Adrenal gland (tissue), 12 donors: ENCODE results near the gene ADAMTSL3. TPM values are rescaled to one million over a fixed set of nuclear protein-coding genes. Genes with fewer than 3 reads are reported as not detected.

ENCODE experiments used
- DNase-seq, 7 donors: peaks; one replicate each; pipeline ENCODE4 v3.0.0-alpha.2; 2019 to 2020
- H3K27ac ChIP-seq, 5 donors: fragments of 200-600 bp; sonication (generic) in 4 of 5; 1 replicate in 3 of 5; 2 replicates in 2 of 5; pipeline versions ENCODE4 v1.5.1 to v1.8.0; 2016 to 2020; ENCODE audit warnings: mild to moderate bottlenecking in 1 of 5
- H3K27me3 ChIP-seq: fragments of 200-600 bp; 2 replicates; pipeline ENCODE4 v1.8.0; 2021
- H3K36me3 ChIP-seq, 2 donors: fragments of 200-600 bp; replicated peaks in 1 of 2; 1 replicate in 1 of 2; 2 replicates in 1 of 2; pipeline versions ENCODE4 v1.5.1 to v1.8.0; 2018 to 2022
- H3K4me1 ChIP-seq, 2 donors: fragments of 200-600 bp; replicated peaks in 1 of 2; 1 replicate in 1 of 2; 2 replicates in 1 of 2; pipeline versions ENCODE4 v1.5.1 to v1.8.0; 2018 to 2021
- H3K4me3 ChIP-seq, 4 donors: fragments of 200-600 bp; sonication (generic) in 3 of 4; one replicate each; pipeline ENCODE4 v1.5.1; 2016 to 2018
- H3K9me3 ChIP-seq, 3 donors: fragments of 200-600 bp; sonication (generic) in 1 of 3; replicated peaks in 1 of 3; 1 replicate in 2 of 3; 2 replicates in 1 of 3; pipeline versions ENCODE4 v1.5.1 to v1.8.0; 2016 to 2021
- POLR2A ChIP-seq, 2 donors: fragments of 450-650 bp; IDR thresholded peaks; one replicate each; pipeline ENCODE4 v1.6.1; 2017; ENCODE audit warnings: antibody characterized with exemption in 2 of 2, mild to moderate bottlenecking in 2 of 2, moderate library complexity in 1 of 2
- WGBS, 4 donors: extraction: QIAGEN DNeasy Blood & Tissue Kit in 2 of 4; methylation state at CpG; one replicate each; pipeline versions ENCODE4 v1.1.5 to v1.1.7; 2013 to 2017; 5-methylcytosine and 5-hydroxymethylcytosine counted together
- intact Hi-C, 2 donors: fragments of 100-400 bp; cut with DNase I; formaldehyde crosslinking; loops; one replicate each; pipeline versions ENCODE4 v1.14.1 to v1.15.0; 2022 to 2023
- polyA plus RNA-seq, 3 donors: library from polyadenylated mRNA; stranded (reverse); fragments of 200-250 nt in 2 of 3; fragments of 350-450 nt in 1 of 3; fragmentation: Illumina TruSeq in 1 of 3; extraction: RNeasy Lipid Tissue Mini Kit (QIAGEN cat#74804) in 1 of 3; gene quantifications; one replicate each; pipeline ENCODE4 v1.2.3, GENCODE V29; 2013 to 2014
- total RNA-seq, 9 donors: library from RNA; depleted of rRNA in 4 of 9; stranded (reverse); fragments of >200 nt in 4 of 9; fragments of 120-200 nt in 1 of 9; fragmentation: NEBNext Ultra II Directional in 1 of 9; extraction: Animal tissue kit (Norgen Biotek cat#: 25700) in 1 of 9; gene quantifications; one replicate each; pipeline versions ENCODE4 v1.1.0 to v1.2.4, GENCODE V29; 2013 to 2023
- TF ChIP-seq, protein P1 (sequence below), 6 experiments: fragments of 450-650 bp in 4 of 6; fragments of 200-600 bp in 2 of 6; sonication (generic) in 1 of 6; IDR thresholded peaks; 1 replicate in 5 of 6; 2 replicates in 1 of 6; pipeline versions ENCODE4 v1.5.1 to v1.8.0; 2016 to 2021; ENCODE audit warnings: antibody characterized with exemption in 6 of 6, mild to moderate bottlenecking in 2 of 6, moderate library complexity in 1 of 6
- donor health status: healthy with polysubstance abuse.
- donor health status: Bipolar disorder and iron deficiency.
- donor health status: DM: yes; HTN: yes; CAD: no.
- donor health status: DM: no; HTN: no; CAD: no.
- donor health status: DM: no; HTN: no; CAD: no.
- donor health status: DM: yes; HTN: yes; CAD: no.

Gene ADAMTSL3
- total and polyA plus RNA-seq, 12 donors: 0.98 to 19.7 (median 10.5) TPM

DNA sequence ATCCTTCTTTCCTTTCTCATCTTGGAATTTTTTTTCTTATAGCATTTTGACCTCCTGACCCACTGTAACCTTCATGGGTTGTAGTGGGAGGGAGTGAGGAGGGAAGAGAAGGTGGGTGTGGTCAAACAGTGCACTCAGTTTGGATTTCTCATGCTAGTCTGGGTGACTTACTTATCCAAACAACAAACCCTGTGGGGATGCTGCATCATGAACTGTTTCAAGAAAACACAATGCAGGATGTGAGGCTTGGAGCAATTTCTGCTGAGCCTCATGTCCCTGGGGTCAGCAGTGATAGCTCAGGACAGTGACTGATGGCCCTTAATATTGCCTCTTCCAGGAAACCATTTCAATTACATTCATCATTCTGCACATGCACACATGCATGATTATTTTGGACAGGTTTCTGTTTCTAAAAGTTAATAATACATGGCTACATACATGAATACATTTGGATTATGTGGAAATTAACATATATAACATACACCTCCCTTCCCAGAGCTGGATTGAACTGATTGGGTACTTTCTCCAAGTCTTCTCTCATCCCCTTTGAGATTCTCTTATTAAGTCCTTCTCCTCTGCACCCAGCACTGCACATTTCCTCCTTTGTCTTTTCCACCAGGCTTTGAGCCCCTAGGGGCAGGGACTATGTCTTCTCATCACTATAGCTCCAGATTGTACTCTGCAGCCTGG is 61.2 kb downstream of the ADAMTSL3 start:
- TF ChIP-seq POLR2A (IDR thresholded peaks at IDR 0.05): no peak
- TF ChIP-seq, protein P1, sequence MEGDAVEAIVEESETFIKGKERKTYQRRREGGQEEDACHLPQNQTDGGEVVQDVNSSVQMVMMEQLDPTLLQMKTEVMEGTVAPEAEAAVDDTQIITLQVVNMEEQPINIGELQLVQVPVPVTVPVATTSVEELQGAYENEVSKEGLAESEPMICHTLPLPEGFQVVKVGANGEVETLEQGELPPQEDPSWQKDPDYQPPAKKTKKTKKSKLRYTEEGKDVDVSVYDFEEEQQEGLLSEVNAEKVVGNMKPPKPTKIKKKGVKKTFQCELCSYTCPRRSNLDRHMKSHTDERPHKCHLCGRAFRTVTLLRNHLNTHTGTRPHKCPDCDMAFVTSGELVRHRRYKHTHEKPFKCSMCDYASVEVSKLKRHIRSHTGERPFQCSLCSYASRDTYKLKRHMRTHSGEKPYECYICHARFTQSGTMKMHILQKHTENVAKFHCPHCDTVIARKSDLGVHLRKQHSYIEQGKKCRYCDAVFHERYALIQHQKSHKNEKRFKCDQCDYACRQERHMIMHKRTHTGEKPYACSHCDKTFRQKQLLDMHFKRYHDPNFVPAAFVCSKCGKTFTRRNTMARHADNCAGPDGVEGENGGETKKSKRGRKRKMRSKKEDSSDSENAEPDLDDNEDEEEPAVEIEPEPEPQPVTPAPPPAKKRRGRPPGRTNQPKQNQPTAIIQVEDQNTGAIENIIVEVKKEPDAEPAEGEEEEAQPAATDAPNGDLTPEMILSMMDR (IDR thresholded peaks at IDR 0.05): no peak
- no peak for DNase-seq
- H3K27ac ChIP-seq: no peak overlapping the region
- H3K36me3 ChIP-seq: no peaks in the 10 kb centered on the region
- H3K27me3 ChIP-seq: no peaks in the 10 kb centered on the region
- no peaks in the 10 kb centered on the region for H3K9me3 ChIP-seq
- H3K4me3 ChIP-seq: no peak overlapping the region
- intact Hi-C loops: no loop called here
- no peaks in the 10 kb centered on the region for H3K4me1 ChIP-seq

DNA sequence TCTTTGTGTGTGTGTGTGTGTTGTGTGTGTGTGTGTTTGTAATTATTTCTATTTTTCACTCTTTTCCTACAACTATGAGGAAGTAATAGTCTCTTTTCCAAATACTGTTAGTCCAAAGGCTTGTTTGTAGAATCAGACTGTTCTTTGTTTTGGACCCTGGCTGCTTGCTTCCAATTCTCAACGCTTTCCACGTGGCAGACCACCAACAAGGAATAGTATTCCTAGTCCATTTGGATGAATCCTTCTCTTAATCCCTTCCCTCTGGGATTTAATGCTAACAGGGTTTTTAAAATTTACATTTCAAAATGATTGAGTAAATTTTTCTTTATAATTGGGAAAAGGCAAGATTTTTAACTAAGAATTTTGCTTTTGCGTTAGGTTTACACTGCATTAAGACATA is 62.7 kb downstream of the ADAMTSL3 start:
- H3K36me3 ChIP-seq: no peaks in the 10 kb centered on the region
- DNase-seq: no peak
- H3K27ac ChIP-seq: no peak overlapping the region
- TF ChIP-seq, protein P1 (IDR thresholded peaks at IDR 0.05): no peak
- TF ChIP-seq POLR2A (IDR thresholded peaks at IDR 0.05): no peak
- no peaks in the 10 kb centered on the region for H3K9me3 ChIP-seq
- H3K27me3 ChIP-seq: no peaks in the 10 kb centered on the region
- H3K4me1 ChIP-seq: no peaks in the 10 kb centered on the region
- intact Hi-C loops: no loop called here
- H3K4me3 ChIP-seq: no peak overlapping the region
- 54 to 77% (median 71%) methylated on average over 3 of the region's 3 CpGs for WGBS, 4 donors

- Histone ChIP-seq H3K27ac (no peak overlapping the region), H3K4me1 (no peaks in the 10 kb centered on the region), H3K36me3 (no peaks in the 10 kb centered on the region), H3K9me3 (no peaks in the 10 kb centered on the region), H3K27me3 (no peaks in the 10 kb centered on the region), H3K4me3 (no peak overlapping the region)
- DNase-seq: no peak
- no peak for TF ChIP-seq POLR2A (IDR thresholded peaks at IDR 0.05)
- TF ChIP-seq, protein P1 (IDR thresholded peaks at IDR 0.05): no peak
- intact Hi-C loops: no loop called here
Observed at GRCh38 chr15:83717010-83717409, 63.1 kb downstream of the ADAMTSL3 start.

- intact Hi-C loops: loop anchor here in 1 of 2 donors (10.0 kb wide), 1 partner anchor 56 kb away; no protein-coding TSS in a partner anchor
- no peaks in the 10 kb centered on the region for H3K36me3 ChIP-seq
- no peaks in the 10 kb centered on the region for H3K27me3 ChIP-seq
- 74 to 85% (median 84%) methylated on average over 2 of the region's 2 CpGs for WGBS, 4 donors
- no peaks in the 10 kb centered on the region for H3K9me3 ChIP-seq
- DNase-seq: no peak
- TF ChIP-seq, protein P1 (IDR thresholded peaks at IDR 0.05): no peak
- TF ChIP-seq POLR2A (IDR thresholded peaks at IDR 0.05): no peak
- no peak overlapping the region for H3K4me3 ChIP-seq
- no peaks in the 10 kb centered on the region for H3K4me1 ChIP-seq
- no peak overlapping the region for H3K27ac ChIP-seq
Observed at GRCh38 chr15:83720468-83720867, 66.5 kb downstream of the ADAMTSL3 start.
